Fibroblast of lung (primary cell): ENCODE data around the gene ZFP14.

Source experiments
- EZH2 ChIP-seq: IDR thresholded peaks from 2 replicates; pipeline ENCODE4 v1.5.1; 2012; ENCODE audit warnings: low read length, control low read depth, mild to moderate bottlenecking; ENCODE audit errors: missing control alignments
- TF ChIP-seq, protein P1 (sequence below), 2 donors: IDR thresholded peaks in 1 of 2; conservative IDR thresholded peaks in 1 of 2; 1 replicate in 1 of 2; 2 replicates in 1 of 2; pipeline ENCODE4 v1.5.1; 2011 to 2012; ENCODE audit warnings: low read length in 2 of 2, control low read depth in 1 of 2, inconsistent platforms in 1 of 2, low read depth in 1 of 2, mild to moderate bottlenecking in 1 of 2

DNA sequence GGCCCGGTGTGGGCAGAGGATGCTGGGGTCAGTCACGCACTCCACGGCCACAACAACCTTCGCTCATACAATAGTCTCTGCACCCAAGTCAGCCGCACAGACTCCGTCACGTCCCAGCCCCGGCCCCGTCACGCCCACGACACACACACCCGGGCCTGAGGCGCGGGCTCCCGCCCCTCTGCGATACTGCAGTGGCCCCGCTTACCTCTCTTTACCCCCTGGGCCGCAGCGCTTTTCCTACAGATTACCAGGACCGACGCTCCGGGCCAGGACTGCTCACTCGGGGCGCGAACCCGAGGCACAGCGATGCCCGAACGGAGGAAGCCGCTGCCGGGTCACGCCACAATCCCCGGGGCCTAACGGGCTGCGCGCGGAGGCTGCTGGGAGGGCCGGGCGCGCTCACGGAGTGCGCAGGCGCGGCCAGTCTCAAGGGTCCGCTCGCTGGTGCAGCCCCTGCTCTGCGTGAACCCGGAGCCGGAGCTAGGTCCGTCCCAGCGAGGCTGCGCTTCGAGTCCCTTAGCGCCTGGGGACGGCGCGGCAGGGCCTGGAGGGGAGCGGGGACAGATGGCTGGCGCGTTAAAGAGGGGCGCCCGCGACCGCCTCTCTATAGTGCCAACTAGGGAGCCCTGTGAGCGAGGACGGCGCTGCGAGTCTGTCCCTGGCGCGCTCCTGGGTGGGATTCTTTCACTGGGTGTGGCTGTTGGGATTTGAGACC lies 39.4 kb upstream of the ZFP14 start, which contains the start of gene ZFP82:
- TF ChIP-seq, protein P1, sequence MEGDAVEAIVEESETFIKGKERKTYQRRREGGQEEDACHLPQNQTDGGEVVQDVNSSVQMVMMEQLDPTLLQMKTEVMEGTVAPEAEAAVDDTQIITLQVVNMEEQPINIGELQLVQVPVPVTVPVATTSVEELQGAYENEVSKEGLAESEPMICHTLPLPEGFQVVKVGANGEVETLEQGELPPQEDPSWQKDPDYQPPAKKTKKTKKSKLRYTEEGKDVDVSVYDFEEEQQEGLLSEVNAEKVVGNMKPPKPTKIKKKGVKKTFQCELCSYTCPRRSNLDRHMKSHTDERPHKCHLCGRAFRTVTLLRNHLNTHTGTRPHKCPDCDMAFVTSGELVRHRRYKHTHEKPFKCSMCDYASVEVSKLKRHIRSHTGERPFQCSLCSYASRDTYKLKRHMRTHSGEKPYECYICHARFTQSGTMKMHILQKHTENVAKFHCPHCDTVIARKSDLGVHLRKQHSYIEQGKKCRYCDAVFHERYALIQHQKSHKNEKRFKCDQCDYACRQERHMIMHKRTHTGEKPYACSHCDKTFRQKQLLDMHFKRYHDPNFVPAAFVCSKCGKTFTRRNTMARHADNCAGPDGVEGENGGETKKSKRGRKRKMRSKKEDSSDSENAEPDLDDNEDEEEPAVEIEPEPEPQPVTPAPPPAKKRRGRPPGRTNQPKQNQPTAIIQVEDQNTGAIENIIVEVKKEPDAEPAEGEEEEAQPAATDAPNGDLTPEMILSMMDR (conservative IDR thresholded peaks at IDR 0.05 in 1 of 2, IDR thresholded peaks at IDR 0.05 in 1 of 2; ENCODE audit: low read depth in 1 of 2, low read length in 2 of 2), result no peak
- TF ChIP-seq EZH2, result no peak
